GM10847 (cell line): ENCODE data around the gene CCDC85C.

Experiments used
- POLR2A ChIP-seq: IDR thresholded peaks from 2 replicates; pipeline ENCODE4 v1.6.1; 2011; ENCODE audit not compliant: insufficient read length; ENCODE audit errors: extremely low read depth

Gene CCDC85C

DNA sequence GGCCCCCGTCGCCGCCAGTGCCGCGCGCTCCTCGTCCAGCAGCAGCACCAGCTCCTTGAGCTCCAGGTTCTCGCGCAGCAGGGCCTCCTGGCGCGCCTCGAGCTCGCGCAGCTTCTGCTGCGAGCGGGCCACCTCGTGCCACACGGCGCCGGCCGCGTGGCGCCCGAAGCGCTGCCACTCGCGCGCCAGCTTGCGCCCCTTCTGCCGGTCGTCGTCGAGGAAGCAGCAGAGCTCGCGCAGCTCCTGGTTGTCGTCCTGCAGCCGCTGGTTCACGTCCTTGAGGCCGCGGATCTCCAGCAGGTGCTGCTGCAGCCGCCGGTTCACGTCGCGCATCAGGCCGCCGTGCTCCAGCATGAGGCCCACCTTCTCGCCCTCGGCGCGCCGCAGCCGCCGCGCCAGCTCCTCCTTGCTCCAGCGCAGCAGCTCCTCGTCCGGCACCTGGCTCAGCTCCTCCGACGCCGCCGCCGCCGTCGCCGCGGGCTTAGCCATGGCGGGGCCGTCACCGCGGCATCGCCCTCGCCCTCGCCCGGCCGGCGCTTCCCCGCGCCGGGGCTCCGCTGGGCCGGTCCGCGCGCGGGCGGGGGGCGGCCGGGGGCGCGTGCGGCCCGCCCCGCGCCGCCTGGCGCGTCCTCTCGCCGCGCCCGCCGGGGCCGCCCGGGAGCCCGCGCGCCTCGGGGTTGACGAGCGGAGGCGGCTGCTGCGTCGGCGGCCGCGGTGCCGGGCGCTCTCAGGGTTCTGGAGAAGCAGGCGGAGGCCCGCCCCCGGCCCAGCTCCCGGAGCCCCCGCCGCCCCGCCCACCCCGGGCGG is at the start of gene CCDC85C:
Gene CCDC85C (minus strand): TSS at position 737 of the 807 bp plus-strand sequence. CDS start 248 bp downstream, at position 489.
- TF ChIP-seq POLR2A: no peak

DNA sequence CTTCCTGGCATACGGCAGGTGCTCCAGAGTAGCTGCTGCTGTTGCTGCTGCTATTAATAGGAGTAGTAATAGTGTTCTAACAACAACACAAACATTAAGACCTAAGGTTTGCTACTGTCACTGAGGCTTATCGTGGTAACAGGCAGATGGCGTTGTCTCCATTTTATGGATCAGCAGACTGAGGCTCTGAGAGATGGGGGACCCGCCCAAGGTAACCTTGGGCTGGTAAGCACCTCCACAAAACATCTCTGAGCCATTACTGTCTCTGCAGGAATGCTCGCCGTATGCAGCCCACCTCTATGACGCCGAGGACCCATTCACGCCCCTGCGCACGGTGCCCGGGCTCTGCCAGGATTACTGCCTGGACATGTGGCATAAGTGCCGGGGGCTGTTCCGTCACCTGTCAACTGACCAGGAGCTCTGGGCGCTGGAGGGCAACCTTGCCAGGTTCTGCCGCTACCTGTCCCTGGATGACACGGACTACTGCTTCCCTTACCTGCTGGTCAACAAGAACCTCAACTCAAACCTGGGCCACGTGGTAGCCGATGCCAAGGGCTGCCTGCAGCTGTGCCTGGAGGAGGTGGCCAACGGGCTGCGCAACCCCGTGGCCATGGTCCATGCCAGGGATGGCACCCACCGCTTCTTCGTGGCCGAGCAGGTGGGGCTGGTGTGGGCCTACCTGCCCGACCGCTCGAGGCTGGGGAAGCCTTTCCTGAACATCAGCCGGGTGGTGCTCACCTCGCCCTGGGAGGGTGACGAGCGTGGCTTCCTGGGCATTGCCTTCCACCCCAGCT is 48.1 kb upstream of the CCDC85C start:
- no peak for TF ChIP-seq POLR2A

- no peak for TF ChIP-seq POLR2A
Observed at GRCh38 chr14:99650189-99650588, 46.2 kb upstream of the CCDC85C start.

DNA sequence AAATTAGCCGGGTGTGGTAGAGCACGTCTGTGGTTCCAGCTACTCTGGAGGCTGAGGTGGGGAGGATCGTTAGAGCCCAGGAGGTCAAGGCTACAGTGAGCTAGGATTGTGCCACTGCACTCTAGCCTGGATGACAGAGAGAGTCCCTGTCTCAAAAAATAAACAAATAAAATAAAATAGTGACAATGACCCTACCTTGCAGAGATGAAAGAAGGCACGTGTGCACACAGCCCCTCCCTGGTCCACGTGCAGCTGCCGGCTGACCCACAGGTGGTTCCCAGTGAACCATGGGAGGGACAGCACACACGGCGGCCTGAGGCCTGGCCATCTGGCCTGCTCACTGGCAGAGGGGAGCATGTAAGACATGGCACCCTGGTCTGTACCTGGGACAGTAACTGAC is 45.6 kb upstream of the CCDC85C start:
- no peak for TF ChIP-seq POLR2A

- TF ChIP-seq POLR2A: no peak
Observed at GRCh38 chr14:99649219-99649618, 45.2 kb upstream of the CCDC85C start.

DNA sequence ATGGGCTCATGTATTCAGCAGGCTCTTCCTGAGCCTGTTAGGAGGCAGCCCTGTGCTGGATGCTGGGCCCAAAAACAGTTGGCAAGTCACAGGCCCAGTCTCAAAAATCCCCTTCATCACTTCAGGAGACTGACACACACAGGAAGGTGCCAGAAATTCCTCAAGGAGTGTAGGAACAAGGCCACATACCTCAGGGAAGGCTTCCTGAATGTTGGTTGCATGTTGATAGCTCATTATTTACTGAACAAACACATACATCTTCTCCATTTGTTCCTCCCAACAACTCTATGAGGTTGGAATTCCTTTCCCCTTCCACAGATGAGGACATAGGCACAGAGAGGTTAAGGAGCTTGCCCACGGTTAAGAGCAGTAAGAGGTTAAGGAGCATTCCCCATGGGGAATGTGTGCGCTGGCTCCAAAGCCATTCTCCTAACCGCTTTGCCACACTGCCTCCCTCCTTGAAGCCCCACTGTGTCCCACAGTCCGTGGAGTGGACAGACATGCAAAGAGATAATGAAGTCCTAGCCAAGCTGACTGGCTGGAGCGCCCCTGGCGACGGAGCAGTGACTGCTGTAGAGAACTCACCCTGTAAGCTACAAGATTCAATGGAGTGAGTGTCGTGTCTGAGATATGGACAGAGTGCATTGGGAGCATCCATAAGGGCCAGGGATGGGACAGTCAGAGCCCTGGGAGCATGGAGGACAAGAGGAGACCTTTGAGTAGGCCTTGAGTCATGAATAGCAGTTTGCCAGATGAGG is 44.2 kb upstream of the CCDC85C start:
- TF ChIP-seq POLR2A: no peak

GRCh38 chr14:99647411-99647810 is 43.4 kb upstream of the CCDC85C start:
- TF ChIP-seq POLR2A: no peak

- no peak for TF ChIP-seq POLR2A
Observed at GRCh38 chr14:99645545-99646505, 41.8 kb upstream of the CCDC85C start.

DNA sequence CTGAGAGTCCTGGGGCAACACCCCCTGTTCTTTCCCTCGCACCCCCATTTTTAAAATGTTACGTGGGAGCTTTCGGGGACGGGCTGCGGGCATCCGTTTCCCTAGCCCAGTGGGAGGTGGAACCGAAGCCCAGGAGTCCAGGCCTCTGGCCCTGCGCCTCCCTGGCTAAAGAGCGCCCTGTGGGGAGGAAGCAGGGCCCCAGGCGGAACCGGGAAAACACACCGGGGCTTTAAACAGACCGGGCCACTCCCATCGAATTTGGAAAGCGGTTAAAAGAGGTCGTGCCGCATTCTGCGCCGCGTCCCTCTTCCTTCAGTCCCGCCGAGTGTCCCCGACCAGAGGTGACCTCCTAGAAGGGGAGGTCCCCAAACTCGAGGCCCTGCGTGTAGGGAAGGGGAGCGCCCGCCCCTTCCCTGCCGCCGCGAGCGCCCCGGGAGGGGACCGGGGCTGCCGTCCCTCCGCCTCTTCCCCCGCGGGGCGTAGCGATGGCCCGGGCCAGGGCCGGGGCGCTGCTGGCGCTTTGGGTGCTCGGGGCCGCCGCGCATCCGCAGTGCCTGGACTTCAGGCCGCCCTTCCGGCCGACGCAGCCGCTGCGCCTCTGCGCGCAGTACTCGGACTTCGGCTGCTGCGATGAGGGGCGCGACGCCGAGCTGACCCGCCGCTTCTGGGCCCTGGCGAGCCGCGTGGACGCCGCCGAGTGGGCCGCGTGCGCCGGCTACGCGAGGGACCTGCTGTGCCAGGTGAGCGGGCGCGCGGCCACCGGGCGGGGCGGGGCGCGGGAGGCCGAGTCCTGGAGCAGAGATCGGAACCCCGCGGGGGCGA is 40.9 kb upstream of the CCDC85C start, which contains the start of gene HHIPL1:
Gene HHIPL1 (plus strand): TSS at position 407 of the 822 bp plus-strand sequence. CDS start 79 bp downstream, at position 486.
- no peak for TF ChIP-seq POLR2A

DNA sequence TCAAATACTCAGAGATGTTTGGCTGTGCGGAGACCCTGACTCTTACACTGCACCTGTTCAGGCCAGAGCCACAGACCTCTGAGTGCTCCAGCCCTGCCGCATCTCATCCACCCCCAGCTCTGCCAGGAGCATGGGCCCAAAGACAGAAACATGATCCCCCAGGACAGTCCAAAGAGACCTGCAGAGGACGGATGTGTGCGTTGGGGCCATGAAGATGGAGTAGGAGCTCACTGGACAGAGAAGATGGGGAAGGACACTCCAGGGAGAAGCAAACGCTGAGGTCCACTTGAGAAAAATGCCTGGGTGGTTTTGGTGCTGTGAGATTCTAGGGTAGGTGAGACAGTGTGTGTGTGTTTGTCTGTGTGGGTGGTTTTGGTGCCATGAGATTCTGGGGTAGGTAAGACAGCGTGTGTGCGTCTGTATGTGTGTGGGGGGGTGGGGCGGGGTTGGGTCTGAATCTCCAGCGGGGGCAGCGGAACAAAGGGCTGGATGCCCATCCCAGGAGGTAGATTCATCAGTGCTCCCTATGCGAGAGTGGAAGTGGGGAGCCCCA is 40.1 kb upstream of the CCDC85C start:
- TF ChIP-seq POLR2A: no peak

GRCh38 chr14:99643343-99643742 is 39.3 kb upstream of the CCDC85C start:
- no peak for TF ChIP-seq POLR2A

- TF ChIP-seq POLR2A: no peak
Observed at GRCh38 chr14:99637624-99638023, 33.6 kb upstream of the CCDC85C start.

DNA sequence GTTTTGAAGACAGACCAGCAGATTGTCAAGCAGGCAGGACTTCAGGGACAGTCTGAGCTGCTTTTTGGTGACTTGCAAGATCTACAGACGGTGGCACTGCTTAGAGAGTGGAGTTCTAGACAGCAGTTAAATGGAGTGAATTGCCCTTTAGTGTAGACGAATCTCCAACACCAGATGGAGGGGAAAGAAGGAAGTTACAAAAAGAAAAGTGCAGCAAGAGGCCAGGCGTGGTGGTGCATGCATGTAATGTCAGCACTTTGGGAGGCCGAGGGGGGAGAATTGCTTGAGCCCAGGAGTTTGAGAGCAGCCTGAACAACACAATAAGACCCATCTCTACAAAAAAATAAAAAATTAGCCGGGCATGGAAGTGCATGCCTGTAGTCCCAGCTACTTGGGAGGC is 32.5 kb upstream of the CCDC85C start:
- TF ChIP-seq POLR2A: no peak
